C1 segment of cervical spinal cord (tissue), 14 donors: Measurements from ENCODE around the gene COPG2.

Source experiments
- DNase-seq, 14 donors: peaks; one replicate each; lab custom pipeline; 2025; lab: John Stamatoyannopoulos, UW

The COPG2 gene

GRCh38 chr7:130500463-130500862 lies 168.1 kb downstream of the COPG2 start:
- no peak for DNase-seq

- DNase-seq: no peak
Measured at GRCh38 chr7:130494431-130494858, 174.1 kb downstream of the COPG2 start.

- peak in 1 of 14 donors; percentile 4 for DNase-seq
Measured at GRCh38 chr7:130493275-130493873, 175.2 kb downstream of the COPG2 start.

- DNase-seq: no peak
Measured at GRCh38 chr7:130492523-130493274, 175.8 kb downstream of the COPG2 start.

- DNase-seq: peak in 2 of 14 donors; percentile 12 to 16
Measured at GRCh38 chr7:130491841-130492522, 176.6 kb downstream of the COPG2 start, which contains the start of gene MEST. Gene MEST (plus strand): TSS chr7:130492085. CDS start chr7:130492314, 229 bp downstream.

- DNase-seq: peak in 6 of 14 donors; percentile 14 to 44 (median 34)
Measured at GRCh38 chr7:130490888-130491804, 177.4 kb downstream of the COPG2 start.

- DNase-seq: no peak
Measured at GRCh38 chr7:130490311-130490791, 178.2 kb downstream of the COPG2 start.

GRCh38 chr7:130489140-130489983 lies 179.2 kb downstream of the COPG2 start:
- no peak for DNase-seq

GRCh38 chr7:130488392-130489139 lies 180.0 kb downstream of the COPG2 start:
- no peak for DNase-seq

- no peak for DNase-seq
Measured at GRCh38 chr7:130486954-130487436, 181.6 kb downstream of the COPG2 start.

GRCh38 chr7:130486114-130486953 lies 182.2 kb downstream of the COPG2 start:
- peak in 3 of 14 donors; percentile 27 to 54 (median 30) for DNase-seq

GRCh38 chr7:130485734-130486113 lies 182.8 kb downstream of the COPG2 start:
- no peak for DNase-seq

GRCh38 chr7:130483031-130483430 lies 185.5 kb downstream of the COPG2 start:
- no peak for DNase-seq

GRCh38 chr7:130481898-130482297 lies 186.7 kb downstream of the COPG2 start:
- DNase-seq: no peak

GRCh38 chr7:130479716-130480400 lies 188.7 kb downstream of the COPG2 start:
- DNase-seq: no peak

- no peak for DNase-seq
Measured at GRCh38 chr7:130478991-130479390, 189.6 kb downstream of the COPG2 start.

GRCh38 chr7:130476297-130477150 lies 192.0 kb downstream of the COPG2 start:
- no peak for DNase-seq
